ENCODE data around the gene AARS2.

GRCh38 chr6:44267252-44267651 is 45.9 kb downstream of the AARS2 start:
- TF ChIP-seq CTCF (IDR thresholded peaks at IDR 0.05): no peak
- no peak for TF ChIP-seq POLR2A (IDR thresholded peaks at IDR 0.05)
